H9 (cell line): ENCODE measurements around the gene ABHD16A. TPM values are rescaled to one million over a fixed set of nuclear protein-coding genes. Genes with fewer than 3 reads are reported as not detected.

Experiments used
- DNase-seq: peaks from one replicate; pipeline ENCODE4 v3.0.0-alpha.2; 2017
- H2AFZ ChIP-seq: one replicate; pipeline ENCODE4 v1.6.1; 2013; ENCODE audit warnings: mild to moderate bottlenecking, low read length, control low read depth, moderate library complexity
- H2AK5ac ChIP-seq: 2 replicates; pipeline ENCODE4 v1.6.1; 2013; ENCODE audit warnings: low read length, control low read depth, mixed read lengths; ENCODE audit not compliant: insufficient read length
- H2BK120ac ChIP-seq: one replicate; pipeline ENCODE4 v1.6.1; 2013; ENCODE audit warnings: low read depth, mild to moderate bottlenecking, low read length, control low read depth, inconsistent platforms; ENCODE audit not compliant: poor library complexity, severe bottlenecking
- H2BK12ac ChIP-seq: 2 replicates; pipeline ENCODE4 v1.6.1; 2013; ENCODE audit warnings: low read length, control low read depth, mixed read lengths, low read depth; ENCODE audit not compliant: insufficient read length
- H2BK15ac ChIP-seq: 2 replicates; pipeline ENCODE4 v1.6.1; 2013; ENCODE audit warnings: low read depth, low read length, control low read depth
- H2BK20ac ChIP-seq: one replicate; pipeline ENCODE4 v1.6.1; 2013; ENCODE audit warnings: low read depth, mild to moderate bottlenecking, low read length, control low read depth, inconsistent platforms; ENCODE audit not compliant: poor library complexity, severe bottlenecking
- H2BK5ac ChIP-seq: 2 replicates; pipeline ENCODE4 v1.6.1; 2013; ENCODE audit warnings: low read length, control low read depth, mixed read lengths; ENCODE audit not compliant: insufficient read length
- H3K14ac ChIP-seq: 2 replicates; pipeline ENCODE4 v1.6.1; 2013; ENCODE audit warnings: low read length, control low read depth; ENCODE audit not compliant: insufficient read depth
- H3K18ac ChIP-seq: 2 replicates; pipeline ENCODE4 v1.6.1; 2013; ENCODE audit warnings: low read depth, mild to moderate bottlenecking, mixed read lengths, low read length, control low read depth; ENCODE audit not compliant: insufficient read length
- H3K23ac ChIP-seq: 2 replicates; pipeline ENCODE4 v1.6.1; 2013; ENCODE audit warnings: low read length, control low read depth, mixed read lengths, low read depth; ENCODE audit not compliant: insufficient read length
- H3K23me2 ChIP-seq: 2 replicates; pipeline ENCODE4 v1.6.1; 2013; ENCODE audit warnings: low read depth, mild to moderate bottlenecking, mixed read lengths, low read length, control low read depth; ENCODE audit not compliant: insufficient read length, poor library complexity, severe bottlenecking
- H3K27ac ChIP-seq: 2 replicates; pipeline ENCODE4 v1.5.1; 2013; ENCODE audit warnings: low read length, control low read depth, mixed read lengths, low read depth; ENCODE audit not compliant: insufficient read length
- H3K27me3 ChIP-seq: 2 replicates; pipeline ENCODE4 v1.6.1; 2013; ENCODE audit warnings: low read length, control low read depth, inconsistent platforms; ENCODE audit not compliant: insufficient read depth
- H3K4ac ChIP-seq: 2 replicates; pipeline ENCODE4 v1.6.1; 2013; ENCODE audit warnings: low read depth, mild to moderate bottlenecking, control low read depth, inconsistent platforms, low read length, moderate library complexity
- H3K4me1 ChIP-seq: 2 replicates; pipeline ENCODE4 v1.6.1; 2013; ENCODE audit warnings: low read length, control low read depth, inconsistent platforms; ENCODE audit not compliant: insufficient read depth
- H3K4me2 ChIP-seq: 2 replicates; pipeline ENCODE4 v1.6.1; 2013; ENCODE audit warnings: low read length, control low read depth, mixed read lengths; ENCODE audit not compliant: insufficient read length, insufficient read depth
- H3K56ac ChIP-seq: 2 replicates; pipeline ENCODE4 v1.6.1; 2013; ENCODE audit warnings: low read depth, mild to moderate bottlenecking, mixed read lengths, low read length, control low read depth; ENCODE audit not compliant: insufficient read length
- H3K79me1 ChIP-seq: 2 replicates; pipeline ENCODE4 v1.6.1; 2013; ENCODE audit warnings: low read depth, mild to moderate bottlenecking, moderate library complexity, low read length, control low read depth, inconsistent platforms; ENCODE audit not compliant: insufficient read depth, poor library complexity, severe bottlenecking
- H3K79me2 ChIP-seq: 2 replicates; pipeline ENCODE4 v1.6.1; 2013; ENCODE audit warnings: low read length, control low read depth, inconsistent platforms; ENCODE audit not compliant: insufficient read depth
- H3K9ac ChIP-seq: 2 replicates; pipeline ENCODE4 v1.6.1; 2013; ENCODE audit warnings: low read length, control low read depth, mixed read lengths; ENCODE audit not compliant: insufficient read length; ENCODE audit errors: extremely low read depth
- H3K9me3 ChIP-seq: one replicate; pipeline ENCODE4 v1.6.1; 2013; ENCODE audit warnings: low read depth, low read length, inconsistent platforms; ENCODE audit not compliant: control insufficient read depth
- H3T11ph ChIP-seq: one replicate; pipeline ENCODE4 v1.6.1; 2013; ENCODE audit warnings: mild to moderate bottlenecking, low read length, control low read depth, inconsistent platforms
- H4K20me1 ChIP-seq: one replicate; pipeline ENCODE4 v1.6.1; 2013; ENCODE audit not compliant: control insufficient read depth, insufficient read length, insufficient read depth
- H4K5ac ChIP-seq: 2 replicates; pipeline ENCODE4 v1.6.1; 2013; ENCODE audit warnings: low read depth, mild to moderate bottlenecking, mixed read lengths, low read length, control low read depth; ENCODE audit not compliant: insufficient read length
- H4K8ac ChIP-seq: replicated peaks from 2 replicates; pipeline ENCODE4 v1.6.1; 2013; ENCODE audit warnings: low read length, control low read depth, mixed read lengths, low read depth; ENCODE audit not compliant: insufficient read length
- H4K91ac ChIP-seq: 2 replicates; pipeline ENCODE4 v1.6.1; 2013; ENCODE audit warnings: low read depth, mild to moderate bottlenecking, moderate library complexity, mixed read lengths, low read length, control low read depth; ENCODE audit not compliant: insufficient read length
- H3K27ac Mint-ChIP-seq, 3 experiments: 2 replicates in 2 of 3; 3 replicates in 1 of 3; pipeline ENCODE4 v1.8.0; 2020 to 2021; ENCODE audit warnings: mixed read lengths in 3 of 3, mild to moderate bottlenecking in 1 of 3, moderate library complexity in 1 of 3
- H3K27me3 Mint-ChIP-seq: 2 replicates; pipeline ENCODE4 v1.8.0; 2021; ENCODE audit warnings: low read depth, mild to moderate bottlenecking, moderate library complexity, mixed read lengths
- H3K36me3 Mint-ChIP-seq, 3 experiments: 2 replicates in 2 of 3; 3 replicates in 1 of 3; pipeline ENCODE4 v1.8.0; 2020 to 2021; ENCODE audit warnings: low read depth in 3 of 3, mixed read lengths in 3 of 3; ENCODE audit not compliant: insufficient read depth in 1 of 3
- H3K4me1 Mint-ChIP-seq, 2 experiments: 2 replicates each; pipeline ENCODE4 v1.8.0; 2020; ENCODE audit warnings: mixed read lengths in 2 of 2
- H3K4me3 Mint-ChIP-seq, 2 experiments: 2 replicates in 1 of 2; 3 replicates in 1 of 2; pipeline ENCODE4 v1.8.0; 2020 to 2021; ENCODE audit warnings: mild to moderate bottlenecking in 2 of 2, mixed read lengths in 2 of 2, moderate library complexity in 1 of 2
- H3K9me3 Mint-ChIP-seq, 2 experiments: 2 replicates in 1 of 2; 3 replicates in 1 of 2; pipeline ENCODE4 v1.8.0; 2020; ENCODE audit warnings: mild to moderate bottlenecking in 2 of 2, mixed read lengths in 2 of 2, moderate library complexity in 1 of 2
- CTCF ChIP-seq: fragments of 200-600 bp; sonication (generic); conservative IDR thresholded peaks from 3 replicates; pipeline ENCODE4 v1.8.0; 2021; ENCODE audit warnings: antibody characterized with exemption, mild to moderate bottlenecking
- WGBS: extraction: QIAGEN DNeasy Blood & Tissue Kit; methylation state at CpG from one replicate; pipeline ENCODE4 v1.1.7; 2013; ENCODE audit warnings: missing lambda C conversion rate, low lambda C conversion rate, mixed read lengths; ENCODE audit not compliant: insufficient read length; ENCODE audit errors: extremely low coverage; 5-methylcytosine and 5-hydroxymethylcytosine counted together
- total RNA-seq: library from RNA; stranded (reverse); gene quantifications from 2 replicates; pipeline ENCODE4 v1.2.1, GENCODE V29; 2021

The ABHD16A gene
- total RNA-seq, 1 experiment from 2014 or later, result 34.4 TPM

DNA sequence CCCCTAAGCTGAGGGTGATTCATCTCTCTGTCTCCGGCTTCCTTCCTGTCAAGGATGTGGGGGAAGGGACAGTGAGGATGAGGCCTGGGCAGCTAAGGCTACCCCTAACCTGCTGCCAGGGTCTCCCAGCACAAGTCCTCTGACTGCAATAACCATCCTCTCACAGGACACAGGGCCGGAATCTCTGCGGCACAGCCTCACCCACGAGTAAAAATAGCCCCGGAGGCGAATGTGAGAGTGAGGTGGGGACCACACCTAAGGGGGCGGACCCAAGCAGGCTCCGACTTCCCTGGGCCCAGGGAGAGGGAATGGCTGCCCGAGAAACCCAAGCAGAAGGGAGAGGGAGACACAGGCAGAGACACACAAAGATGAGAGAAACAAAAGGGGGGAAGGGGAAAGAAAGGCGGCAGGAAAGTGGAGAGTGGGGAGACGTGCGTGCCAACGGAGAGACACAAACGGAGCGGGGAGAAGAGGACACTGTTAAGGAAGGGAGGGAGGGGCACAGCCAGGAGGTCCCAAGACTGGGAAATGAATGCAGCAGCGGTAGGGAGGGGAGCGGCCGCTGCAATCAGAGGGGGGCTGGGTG is 31.8 kb upstream of the ABHD16A start:
- no peak overlapping the region for H2AK5ac ChIP-seq
- no peak overlapping the region for H3K56ac ChIP-seq
- H4K5ac ChIP-seq, result no peak overlapping the region
- peaks cover 6% of the 10 kb centered on the region; the same call in 1 of the 2 replicates for H3K79me2 ChIP-seq
- no peaks in the 10 kb centered on the region for H3K27me3 ChIP-seq
- H3T11ph ChIP-seq, result no peak overlapping the region
- Mint-ChIP-seq H3K27ac (peak overlapping the region; percentile 66 to 97 (median 96); a peak in 6 of 7 replicates), H3K27me3 (no peaks in the 10 kb centered on the region), H3K36me3 (peaks cover 36 to 41% (median 36%) of the 10 kb centered on the region in 3 experiments), H3K4me3 (peak overlapping the region; percentile 91 to 98), H3K9me3 (no peaks in the 10 kb centered on the region; a peak in 2 of 5 replicates), H3K4me1 (peaks cover 51 to 53% of the 10 kb centered on the region in 2 experiments)
- no CpG with 5 or more reads among the region's 18 CpGs for WGBS
- no peak overlapping the region for H3K14ac ChIP-seq
- H2BK20ac ChIP-seq, result no peak overlapping the region
- H3K18ac ChIP-seq, result no peak overlapping the region
- TF ChIP-seq CTCF, result no peak
- H3K9me3 ChIP-seq, result no peaks in the 10 kb centered on the region
- H2BK12ac ChIP-seq, result no peak overlapping the region
- no peak overlapping the region for H2BK15ac ChIP-seq
- DNase-seq, result peak; percentile 83
- H4K20me1 ChIP-seq, result no peaks in the 10 kb centered on the region
- H3K23ac ChIP-seq, result no peak overlapping the region
- peaks cover 16% of the 10 kb centered on the region for H3K4me1 ChIP-seq
- H3K27ac ChIP-seq, result no peak overlapping the region
- H3K4me2 ChIP-seq, result peak overlapping the region; percentile 87
- H2AFZ ChIP-seq, result no peak overlapping the region
- no peak overlapping the region for H4K91ac ChIP-seq
- H3K9ac ChIP-seq, result peak overlapping the region; percentile 40
- H2BK120ac ChIP-seq, result no peak overlapping the region
- no peaks in the 10 kb centered on the region for H3K79me1 ChIP-seq
- H2BK5ac ChIP-seq, result no peak overlapping the region
- no peak overlapping the region for H4K8ac ChIP-seq
- peaks cover 25% of the 10 kb centered on the region for H3K23me2 ChIP-seq
- H3K4ac ChIP-seq, result no peak overlapping the region
